ENCODE measurements around the gene SORCS2. TPM values are rescaled to one million over a fixed set of nuclear protein-coding genes. Genes with fewer than 3 reads are reported as not detected.

Gene SORCS2
- total and polyA plus RNA-seq, 2 of the 13 experiments (the other 11 are each of a cell fraction or from before 2014, with no cell fraction given), result 0.82 to 1.0 TPM

DNA sequence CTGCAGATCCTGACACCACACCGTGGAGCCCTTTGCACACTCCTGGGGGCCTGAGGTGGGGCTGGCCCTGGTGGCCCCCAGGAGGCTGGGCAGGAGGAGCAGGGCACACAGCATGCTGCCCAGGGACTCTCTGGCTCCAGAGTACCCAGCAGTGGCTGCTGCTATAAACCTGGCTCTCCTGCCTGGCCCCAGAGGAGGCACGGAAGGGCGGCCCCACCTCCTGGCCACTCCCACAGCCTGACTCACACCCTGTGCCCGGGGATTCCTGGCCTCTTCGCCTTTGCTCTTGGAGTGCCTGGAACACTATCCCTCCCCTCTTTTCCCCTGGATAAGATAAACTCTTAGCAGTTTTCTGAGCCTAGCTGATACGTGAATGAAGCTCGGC is 242.4 kb downstream of the SORCS2 start, which contains the start of gene PSAPL1:
PSAPL1 (minus strand) TSS at position 165 of the 385 bp plus-strand sequence; CDS start at position 114, 51 bp downstream.
- FAIRE-seq, result peak; percentile 21
- peak within 1 kb of the TSS; percentile 70 for H3K4me2 ChIP-seq (ENCODE audit: low read depth, low read length)
- TF ChIP-seq ZFX (CRISPR knock-in tag; IDR thresholded peaks at IDR 0.05; ENCODE audit: low read depth) (peak; percentile 10; the same call in 1 of the 2 replicates), SP5 (CRISPR knock-in tag; IDR thresholded peaks at IDR 0.05; ENCODE audit: borderline replicate concordance, low read depth) (peak; percentile 52; the same call in 1 of the 2 replicates), PHF5A (CRISPR knock-in tag; IDR thresholded peaks at IDR 0.05; ENCODE audit: low read depth, unreplicated experiment) (no peak), ZNF234 (CRISPR knock-in tag; conservative IDR thresholded peaks at IDR 0.05) (no peak), MXI1 (IDR thresholded peaks at IDR 0.05; ENCODE audit: borderline replicate concordance, low read depth, low read length) (no peak), FOSL2 (CRISPR knock-in tag; IDR thresholded peaks at IDR 0.05) (peak; percentile 82)
- TF ChIP-seq, protein P1, sequence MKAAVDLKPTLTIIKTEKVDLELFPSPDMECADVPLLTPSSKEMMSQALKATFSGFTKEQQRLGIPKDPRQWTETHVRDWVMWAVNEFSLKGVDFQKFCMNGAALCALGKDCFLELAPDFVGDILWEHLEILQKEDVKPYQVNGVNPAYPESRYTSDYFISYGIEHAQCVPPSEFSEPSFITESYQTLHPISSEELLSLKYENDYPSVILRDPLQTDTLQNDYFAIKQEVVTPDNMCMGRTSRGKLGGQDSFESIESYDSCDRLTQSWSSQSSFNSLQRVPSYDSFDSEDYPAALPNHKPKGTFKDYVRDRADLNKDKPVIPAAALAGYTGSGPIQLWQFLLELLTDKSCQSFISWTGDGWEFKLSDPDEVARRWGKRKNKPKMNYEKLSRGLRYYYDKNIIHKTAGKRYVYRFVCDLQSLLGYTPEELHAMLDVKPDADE (CRISPR knock-in tag; IDR thresholded peaks at IDR 0.05), result no peak
- TF ChIP-seq, protein P2, sequence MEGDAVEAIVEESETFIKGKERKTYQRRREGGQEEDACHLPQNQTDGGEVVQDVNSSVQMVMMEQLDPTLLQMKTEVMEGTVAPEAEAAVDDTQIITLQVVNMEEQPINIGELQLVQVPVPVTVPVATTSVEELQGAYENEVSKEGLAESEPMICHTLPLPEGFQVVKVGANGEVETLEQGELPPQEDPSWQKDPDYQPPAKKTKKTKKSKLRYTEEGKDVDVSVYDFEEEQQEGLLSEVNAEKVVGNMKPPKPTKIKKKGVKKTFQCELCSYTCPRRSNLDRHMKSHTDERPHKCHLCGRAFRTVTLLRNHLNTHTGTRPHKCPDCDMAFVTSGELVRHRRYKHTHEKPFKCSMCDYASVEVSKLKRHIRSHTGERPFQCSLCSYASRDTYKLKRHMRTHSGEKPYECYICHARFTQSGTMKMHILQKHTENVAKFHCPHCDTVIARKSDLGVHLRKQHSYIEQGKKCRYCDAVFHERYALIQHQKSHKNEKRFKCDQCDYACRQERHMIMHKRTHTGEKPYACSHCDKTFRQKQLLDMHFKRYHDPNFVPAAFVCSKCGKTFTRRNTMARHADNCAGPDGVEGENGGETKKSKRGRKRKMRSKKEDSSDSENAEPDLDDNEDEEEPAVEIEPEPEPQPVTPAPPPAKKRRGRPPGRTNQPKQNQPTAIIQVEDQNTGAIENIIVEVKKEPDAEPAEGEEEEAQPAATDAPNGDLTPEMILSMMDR (CRISPR knock-in tag; IDR thresholded peaks at IDR 0.05), result 0 out of 2 replicates have a peak, but pooled peaks have one; percentile 6
- TF ChIP-seq, protein P3, sequence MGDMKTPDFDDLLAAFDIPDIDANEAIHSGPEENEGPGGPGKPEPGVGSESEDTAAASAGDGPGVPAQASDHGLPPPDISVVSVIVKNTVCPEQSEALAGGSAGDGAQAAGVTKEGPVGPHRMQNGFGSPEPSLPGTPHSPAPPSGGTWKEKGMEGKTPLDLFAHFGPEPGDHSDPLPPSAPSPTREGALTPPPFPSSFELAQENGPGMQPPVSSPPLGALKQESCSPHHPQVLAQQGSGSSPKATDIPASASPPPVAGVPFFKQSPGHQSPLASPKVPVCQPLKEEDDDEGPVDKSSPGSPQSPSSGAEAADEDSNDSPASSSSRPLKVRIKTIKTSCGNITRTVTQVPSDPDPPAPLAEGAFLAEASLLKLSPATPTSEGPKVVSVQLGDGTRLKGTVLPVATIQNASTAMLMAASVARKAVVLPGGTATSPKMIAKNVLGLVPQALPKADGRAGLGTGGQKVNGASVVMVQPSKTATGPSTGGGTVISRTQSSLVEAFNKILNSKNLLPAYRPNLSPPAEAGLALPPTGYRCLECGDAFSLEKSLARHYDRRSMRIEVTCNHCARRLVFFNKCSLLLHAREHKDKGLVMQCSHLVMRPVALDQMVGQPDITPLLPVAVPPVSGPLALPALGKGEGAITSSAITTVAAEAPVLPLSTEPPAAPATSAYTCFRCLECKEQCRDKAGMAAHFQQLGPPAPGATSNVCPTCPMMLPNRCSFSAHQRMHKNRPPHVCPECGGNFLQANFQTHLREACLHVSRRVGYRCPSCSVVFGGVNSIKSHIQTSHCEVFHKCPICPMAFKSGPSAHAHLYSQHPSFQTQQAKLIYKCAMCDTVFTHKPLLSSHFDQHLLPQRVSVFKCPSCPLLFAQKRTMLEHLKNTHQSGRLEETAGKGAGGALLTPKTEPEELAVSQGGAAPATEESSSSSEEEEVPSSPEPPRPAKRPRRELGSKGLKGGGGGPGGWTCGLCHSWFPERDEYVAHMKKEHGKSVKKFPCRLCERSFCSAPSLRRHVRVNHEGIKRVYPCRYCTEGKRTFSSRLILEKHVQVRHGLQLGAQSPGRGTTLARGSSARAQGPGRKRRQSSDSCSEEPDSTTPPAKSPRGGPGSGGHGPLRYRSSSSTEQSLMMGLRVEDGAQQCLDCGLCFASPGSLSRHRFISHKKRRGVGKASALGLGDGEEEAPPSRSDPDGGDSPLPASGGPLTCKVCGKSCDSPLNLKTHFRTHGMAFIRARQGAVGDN (CRISPR knock-in tag; IDR thresholded peaks at IDR 0.05), result 0 out of 2 replicates have a peak, but pooled peaks have one; percentile 5
- TF ChIP-seq, protein P4, sequence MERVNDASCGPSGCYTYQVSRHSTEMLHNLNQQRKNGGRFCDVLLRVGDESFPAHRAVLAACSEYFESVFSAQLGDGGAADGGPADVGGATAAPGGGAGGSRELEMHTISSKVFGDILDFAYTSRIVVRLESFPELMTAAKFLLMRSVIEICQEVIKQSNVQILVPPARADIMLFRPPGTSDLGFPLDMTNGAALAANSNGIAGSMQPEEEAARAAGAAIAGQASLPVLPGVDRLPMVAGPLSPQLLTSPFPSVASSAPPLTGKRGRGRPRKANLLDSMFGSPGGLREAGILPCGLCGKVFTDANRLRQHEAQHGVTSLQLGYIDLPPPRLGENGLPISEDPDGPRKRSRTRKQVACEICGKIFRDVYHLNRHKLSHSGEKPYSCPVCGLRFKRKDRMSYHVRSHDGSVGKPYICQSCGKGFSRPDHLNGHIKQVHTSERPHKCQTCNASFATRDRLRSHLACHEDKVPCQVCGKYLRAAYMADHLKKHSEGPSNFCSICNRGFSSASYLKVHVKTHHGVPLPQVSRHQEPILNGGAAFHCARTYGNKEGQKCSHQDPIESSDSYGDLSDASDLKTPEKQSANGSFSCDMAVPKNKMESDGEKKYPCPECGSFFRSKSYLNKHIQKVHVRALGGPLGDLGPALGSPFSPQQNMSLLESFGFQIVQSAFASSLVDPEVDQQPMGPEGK (CRISPR knock-in tag; IDR thresholded peaks at IDR 0.05), result peak; percentile 11; the same call in 1 of the 2 replicates

More for the DNA sequence above, 242.4 kb downstream of the SORCS2 start, which contains the start of gene PSAPL1:
- in situ Hi-C loops (cut with HindIII; ENCODE audit: extremely low pct_ligation_motif_present, low pct_unique_long_range_greater_than_20kb), result no loop called here
- Histone ChIP-seq H3K4me1 (ENCODE audit: insufficient read depth, low read length) (peaks cover 24% of the 10 kb centered on the region), H3K9me3 (ENCODE audit: low read length) (no peaks in the 10 kb centered on the region), H4K20me1 (ENCODE audit: insufficient read depth, low read length) (no peaks in the 10 kb centered on the region), H2AFZ (ENCODE audit: low read length) (no peak within 1 kb of the TSS), H3K79me2 (ENCODE audit: insufficient read depth, low read length) (no peaks in the 10 kb centered on the region), H3K36me3 (replicated peaks in 1 of 2; ENCODE audit: control insufficient read depth in 1 of 2, insufficient read depth in 2 of 2, low read length in 2 of 2) (no peaks in the 10 kb centered on the region), H3K4me3 (replicated peaks in 1 of 3; ENCODE audit: insufficient read depth in 1 of 3, low read depth in 2 of 3, low read length in 3 of 3) (peak within 1 kb of the TSS in 2 of 3 experiments; percentile 37; a peak in 4 of 6 replicates), H3K27me3 (ENCODE audit: control insufficient read depth in 1 of 2, insufficient read depth in 2 of 2, low read length in 2 of 2) (peaks cover 2 to 36% of the 10 kb centered on the region in 2 experiments; a peak in 3 of 5 replicates), H3K27ac (ENCODE audit: extremely low read length, insufficient read depth, low read length) (no peak within 1 kb of the TSS), H3K9ac (ENCODE audit: insufficient read depth, low read depth, low read length) (no peak within 1 kb of the TSS)
- intact Hi-C loops (cut with micrococcal nuclease; ENCODE audit: unreplicated experiment), result no loop called here
- ChIA-PET CTCF (ENCODE audit: low intra/inter-chr PET ratio, low total read pairs) (no interaction called here), POLR2A (no interaction called here)
- no TSS peak for BruUV-seq (replicated peaks)
- DNase-seq (ENCODE audit: low spot score), result peak; percentile 44
- peak; percentile 93 for ATAC-seq
- WGBS (ENCODE audit: low lambda C conversion rate), result 3% methylated on average over 6 of the region's 7 CpGs
